LoVo (cell line): ENCODE results near the gene HPN.
A peak's percentile ranks its signal among the peaks of the same experiment; 100 is the strongest.
"Not testable (repeated sequence)": the region's sequence is repeated elsewhere in the genome, so short reads cannot be mapped to it uniquely, and the experiment has no call there.

Source experiments
- DNase-seq: peaks from one replicate; pipeline ENCODE4 v3.0.0-alpha.2; 2016; ENCODE audit warnings: low spot score

Gene HPN

GRCh38 chr19:35027851-35028599, 13.5 kb upstream of the HPN start:
- DNase-seq = no peak

- DNase-seq = not testable (repeated sequence)
Measured at GRCh38 chr19:35028600-35028885, 13.0 kb upstream of the HPN start.

- not testable (repeated sequence) for DNase-seq
Measured at GRCh38 chr19:35029275-35029736, 12.2 kb upstream of the HPN start.

GRCh38 chr19:35029737-35030256, 11.7 kb upstream of the HPN start:
- DNase-seq = no peak

GRCh38 chr19:35030257-35031071, 11.1 kb upstream of the HPN start, which contains the start of gene SCN1B:
SCN1B (plus strand) TSS chr19:35030470; CDS start chr19:35030821, 351 bp downstream.
- DNase-seq = peak; percentile 76

- no peak for DNase-seq
Measured at GRCh38 chr19:35031072-35031881, 10.2 kb upstream of the HPN start.

- DNase-seq = no peak
Measured at GRCh38 chr19:35032356-35032865, 9.1 kb upstream of the HPN start.

GRCh38 chr19:35033067-35034004, 8.2 kb upstream of the HPN start:
- DNase-seq = no peak

GRCh38 chr19:35034005-35034502, 7.5 kb upstream of the HPN start:
- no peak for DNase-seq

- DNase-seq = no peak
Measured at GRCh38 chr19:35034588-35035382, 6.7 kb upstream of the HPN start.

- no peak for DNase-seq
Measured at GRCh38 chr19:35037716-35038622, 3.6 kb upstream of the HPN start.

- DNase-seq = no peak
Measured at GRCh38 chr19:35038623-35039512, 2.7 kb upstream of the HPN start.

GRCh38 chr19:35039881-35040825, 1.4 kb upstream of the HPN start:
- no peak for DNase-seq

- DNase-seq = no peak
Measured at GRCh38 chr19:35040826-35041547, 534 bp upstream of the HPN start.

GRCh38 chr19:35042056-35042730, 672 bp downstream of the HPN start:
- DNase-seq = no peak
